Suprapubic skin (tissue), 4 donors: Measurements from ENCODE around the gene TULP4. TPM values are rescaled to one million over a fixed set of nuclear protein-coding genes. Genes with fewer than 3 reads are reported as not detected.

Source experiments
- DNase-seq, 2 donors: peaks; one replicate each; pipeline ENCODE4 v3.0.0-alpha.2; 2019; ENCODE audit warnings: low spot score in 2 of 2
- H3K27ac ChIP-seq: fragments of 200-600 bp; sonication (generic); one replicate; pipeline ENCODE4 v1.5.1; 2019
- H3K27me3 ChIP-seq: fragments of 200-600 bp; sonication (generic); one replicate; pipeline ENCODE4 v1.5.1; 2019
- H3K36me3 ChIP-seq: fragments of 200-600 bp; sonication (generic); one replicate; pipeline ENCODE4 v1.5.1; 2019
- H3K4me1 ChIP-seq: fragments of 200-600 bp; sonication (generic); one replicate; pipeline ENCODE4 v1.5.1; 2019
- H3K4me3 ChIP-seq: fragments of 200-600 bp; sonication (generic); one replicate; pipeline ENCODE4 v1.5.1; 2019; ENCODE audit warnings: mild to moderate bottlenecking
- H3K9me3 ChIP-seq: fragments of 200-600 bp; sonication (generic); one replicate; pipeline ENCODE4 v1.5.1; 2019
- EP300 ChIP-seq: sonication (generic); formaldehyde crosslinking; IDR thresholded peaks from one replicate; pipeline ENCODE4 v1.6.1; 2017; ENCODE audit warnings: antibody characterized with exemption
- POLR2A ChIP-seq, 2 donors: fragments of 450-650 bp; IDR thresholded peaks; one replicate each; pipeline ENCODE4 v1.6.1; 2017; ENCODE audit warnings: antibody characterized with exemption in 2 of 2, mild to moderate bottlenecking in 2 of 2, moderate library complexity in 2 of 2
- POLR2AphosphoS5 ChIP-seq, 3 donors: sonication (generic); formaldehyde crosslinking; IDR thresholded peaks; one replicate each; pipeline ENCODE4 v1.6.1; 2017; ENCODE audit warnings: antibody characterized with exemption in 3 of 3
- WGBS: methylation state at CpG from one replicate; pipeline ENCODE4 v1.1.5; 2018; 5-methylcytosine and 5-hydroxymethylcytosine counted together
- total RNA-seq, 4 donors: library from RNA; depleted of rRNA; stranded (reverse); fragments of >200 nt; gene quantifications; one replicate each; pipeline ENCODE4 v1.1.0, GENCODE V29; 2016
- TF ChIP-seq, protein P1 (sequence below), 2 donors: fragments of 200-600 bp in 1 of 2; fragments of 450-650 bp in 1 of 2; sonication (generic) in 1 of 2; IDR thresholded peaks; one replicate each; pipeline ENCODE4 v1.5.1; 2016 to 2019; ENCODE audit warnings: antibody characterized with exemption in 2 of 2, mild to moderate bottlenecking in 1 of 2, moderate library complexity in 1 of 2

The TULP4 gene
- total RNA-seq, 4 donors from 2014 or later = 123 to 156 (median 132) TPM

DNA sequence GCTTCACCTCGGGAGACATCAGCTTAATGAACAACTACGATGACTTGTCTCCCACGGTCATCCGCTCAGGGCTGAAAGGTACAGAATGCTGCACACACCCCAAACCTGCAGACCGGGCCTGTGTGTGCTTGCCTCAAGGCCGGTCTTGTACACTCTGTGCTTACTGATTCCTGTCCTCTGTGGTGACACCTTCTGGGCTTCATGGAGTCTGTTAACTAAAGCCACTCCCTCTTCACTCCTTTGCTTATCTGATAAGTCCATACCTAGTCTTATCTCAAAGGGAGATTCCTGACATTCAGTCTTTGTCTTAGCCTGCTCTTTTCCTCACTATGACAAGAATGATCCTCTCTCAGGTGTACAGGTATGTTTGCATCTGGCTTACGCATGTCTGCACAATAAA lies 139.9 kb downstream of the TULP4 start:
- Histone ChIP-seq H3K4me3 (no peak overlapping the region), H3K36me3 (peaks cover 27% of the 10 kb centered on the region), H3K4me1 (peaks cover 13% of the 10 kb centered on the region), H3K9me3 (no peaks in the 10 kb centered on the region), H3K27me3 (no peaks in the 10 kb centered on the region), H3K27ac (peak overlapping the region; percentile 41)
- no peak for DNase-seq
- WGBS = 48% methylated on average over 7 of the region's 7 CpGs
- TF ChIP-seq POLR2A (IDR thresholded peaks at IDR 0.05) = no peak
- no peak for TF ChIP-seq POLR2AphosphoS5 (IDR thresholded peaks at IDR 0.05)
- no peak for TF ChIP-seq EP300
- TF ChIP-seq, protein P1, sequence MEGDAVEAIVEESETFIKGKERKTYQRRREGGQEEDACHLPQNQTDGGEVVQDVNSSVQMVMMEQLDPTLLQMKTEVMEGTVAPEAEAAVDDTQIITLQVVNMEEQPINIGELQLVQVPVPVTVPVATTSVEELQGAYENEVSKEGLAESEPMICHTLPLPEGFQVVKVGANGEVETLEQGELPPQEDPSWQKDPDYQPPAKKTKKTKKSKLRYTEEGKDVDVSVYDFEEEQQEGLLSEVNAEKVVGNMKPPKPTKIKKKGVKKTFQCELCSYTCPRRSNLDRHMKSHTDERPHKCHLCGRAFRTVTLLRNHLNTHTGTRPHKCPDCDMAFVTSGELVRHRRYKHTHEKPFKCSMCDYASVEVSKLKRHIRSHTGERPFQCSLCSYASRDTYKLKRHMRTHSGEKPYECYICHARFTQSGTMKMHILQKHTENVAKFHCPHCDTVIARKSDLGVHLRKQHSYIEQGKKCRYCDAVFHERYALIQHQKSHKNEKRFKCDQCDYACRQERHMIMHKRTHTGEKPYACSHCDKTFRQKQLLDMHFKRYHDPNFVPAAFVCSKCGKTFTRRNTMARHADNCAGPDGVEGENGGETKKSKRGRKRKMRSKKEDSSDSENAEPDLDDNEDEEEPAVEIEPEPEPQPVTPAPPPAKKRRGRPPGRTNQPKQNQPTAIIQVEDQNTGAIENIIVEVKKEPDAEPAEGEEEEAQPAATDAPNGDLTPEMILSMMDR (IDR thresholded peaks at IDR 0.05) = no peak

DNA sequence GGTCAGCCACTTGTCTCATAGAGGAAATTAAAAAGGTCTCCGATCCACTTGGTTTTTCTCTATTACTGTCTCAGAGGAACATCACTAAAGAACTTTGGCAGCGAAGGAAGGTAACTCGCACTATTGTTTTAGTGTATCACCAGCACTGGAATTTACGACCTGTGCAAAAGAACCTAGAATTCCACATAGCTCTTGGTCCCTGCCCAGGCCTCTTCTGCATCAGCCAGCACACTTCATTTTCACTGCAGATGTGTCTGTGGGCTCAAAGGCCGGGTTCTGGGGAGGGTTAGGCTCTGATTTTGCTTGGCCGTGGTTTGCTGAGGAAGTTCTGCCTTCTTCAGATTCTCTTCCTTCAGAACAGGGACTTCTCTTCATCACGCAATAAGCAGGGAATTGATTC lies 144.9 kb downstream of the TULP4 start:
- Histone ChIP-seq H3K27me3 (no peaks in the 10 kb centered on the region), H3K36me3 (peaks cover 25% of the 10 kb centered on the region), H3K27ac (no peak overlapping the region), H3K9me3 (no peaks in the 10 kb centered on the region), H3K4me3 (no peak overlapping the region), H3K4me1 (peaks cover 4% of the 10 kb centered on the region)
- TF ChIP-seq EP300 = no peak
- TF ChIP-seq, protein P1 (IDR thresholded peaks at IDR 0.05) = no peak
- no peak for TF ChIP-seq POLR2A (IDR thresholded peaks at IDR 0.05)
- no peak for TF ChIP-seq POLR2AphosphoS5 (IDR thresholded peaks at IDR 0.05)
- WGBS = 92% methylated on average over 7 of the region's 7 CpGs
- DNase-seq = no peak

DNA sequence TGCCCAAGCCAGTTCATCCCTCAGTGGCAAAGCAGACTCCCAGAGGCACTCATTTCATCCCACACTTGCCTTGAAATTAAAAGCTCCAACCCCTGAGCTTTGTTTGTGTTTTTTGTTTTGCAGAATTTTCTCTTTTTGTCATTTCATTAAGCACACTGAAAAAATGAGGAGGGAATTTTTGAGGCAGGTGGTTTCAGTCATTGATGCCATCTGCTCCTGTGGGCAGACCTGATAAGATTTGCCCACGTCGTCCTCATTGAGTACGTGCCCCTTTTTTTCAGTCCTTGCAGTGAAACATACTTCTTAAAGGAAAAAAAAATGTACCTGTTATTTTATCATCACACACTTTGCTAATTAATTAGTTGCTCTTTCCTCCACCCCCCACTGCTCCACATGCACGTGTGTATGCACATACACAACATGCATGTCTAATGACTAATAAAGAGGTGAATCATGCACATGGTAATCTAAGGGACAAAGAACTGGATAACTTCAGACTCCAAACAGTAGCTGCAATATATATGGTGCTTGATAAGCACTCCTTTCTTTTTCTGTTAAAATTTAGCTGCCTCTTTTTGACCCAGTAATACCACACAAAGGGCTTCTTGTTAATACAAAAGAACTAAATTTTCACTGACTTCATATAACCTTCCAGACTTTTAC lies 145.5 kb downstream of the TULP4 start:
- H3K4me3 ChIP-seq = no peak overlapping the region
- peaks cover under 1% of the 10 kb centered on the region for H3K4me1 ChIP-seq
- H3K9me3 ChIP-seq = no peaks in the 10 kb centered on the region
- TF ChIP-seq POLR2A (IDR thresholded peaks at IDR 0.05) (no peak), EP300 (no peak), POLR2AphosphoS5 (IDR thresholded peaks at IDR 0.05) (no peak)
- TF ChIP-seq, protein P1 (IDR thresholded peaks at IDR 0.05) = no peak
- WGBS = 87% methylated on average over 4 of the region's 4 CpGs
- H3K36me3 ChIP-seq = peaks cover 20% of the 10 kb centered on the region
- H3K27me3 ChIP-seq = no peaks in the 10 kb centered on the region
- H3K27ac ChIP-seq = no peak overlapping the region
- no peak for DNase-seq

DNA sequence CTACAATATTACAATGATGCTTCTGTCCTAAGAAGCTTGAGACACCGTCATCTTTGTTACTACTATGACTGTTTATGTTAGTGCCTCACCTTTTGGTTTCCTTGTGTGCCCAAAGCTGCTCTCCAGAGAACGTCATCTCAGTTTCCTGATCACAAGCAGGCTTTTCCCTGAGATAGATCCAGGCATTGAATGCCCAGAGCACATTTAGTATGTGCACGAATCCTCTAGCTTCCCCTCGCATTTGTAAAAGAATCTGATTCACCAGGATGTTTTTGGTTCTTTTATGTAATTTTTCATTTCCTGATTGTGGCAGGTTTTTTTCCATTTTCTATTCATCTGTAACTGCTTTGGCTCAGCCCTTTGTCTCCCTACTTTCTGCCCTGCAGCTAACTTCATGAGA lies 147.5 kb downstream of the TULP4 start:
- DNase-seq = no peak
- Histone ChIP-seq H3K9me3 (no peaks in the 10 kb centered on the region), H3K27ac (no peak overlapping the region), H3K4me1 (no peaks in the 10 kb centered on the region), H3K4me3 (no peak overlapping the region), H3K27me3 (no peaks in the 10 kb centered on the region), H3K36me3 (peaks cover 31% of the 10 kb centered on the region)
- TF ChIP-seq EP300 (no peak), POLR2AphosphoS5 (IDR thresholded peaks at IDR 0.05) (no peak), POLR2A (IDR thresholded peaks at IDR 0.05) (no peak)
- TF ChIP-seq, protein P1 (IDR thresholded peaks at IDR 0.05) = no peak
- 86% methylated on average over 4 of the region's 4 CpGs for WGBS

DNA sequence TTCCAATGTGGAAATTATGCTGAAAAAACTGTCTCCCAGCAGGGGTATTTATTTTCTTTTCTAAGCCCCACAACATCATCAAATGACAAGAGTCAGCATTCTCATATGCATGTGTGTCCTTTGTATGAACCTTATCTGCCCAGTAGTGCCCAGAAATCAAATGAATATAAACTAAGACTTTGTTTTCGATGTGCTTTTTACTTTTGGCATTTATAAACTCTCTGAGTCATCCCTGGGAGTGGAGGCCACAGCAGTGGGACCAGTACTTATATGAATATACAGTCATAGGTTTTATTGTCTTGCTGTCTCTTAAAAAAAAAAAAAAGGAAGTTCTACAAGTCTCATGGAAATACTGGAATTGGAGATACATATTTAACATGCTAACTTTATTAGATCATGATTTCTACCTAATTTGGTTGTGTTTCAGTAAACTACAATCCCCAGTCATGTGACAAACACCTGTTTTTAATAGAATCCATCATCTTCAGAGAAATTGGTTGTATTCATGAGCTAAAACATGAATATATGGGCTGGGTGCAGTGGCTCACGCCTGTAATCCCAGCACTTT lies 148.4 kb downstream of the TULP4 start:
- TF ChIP-seq POLR2A (IDR thresholded peaks at IDR 0.05) (no peak), EP300 (no peak), POLR2AphosphoS5 (IDR thresholded peaks at IDR 0.05) (no peak)
- TF ChIP-seq, protein P1 (IDR thresholded peaks at IDR 0.05) = no peak
- Histone ChIP-seq H3K9me3 (no peaks in the 10 kb centered on the region), H3K4me1 (no peaks in the 10 kb centered on the region), H3K36me3 (peaks cover 35% of the 10 kb centered on the region), H3K27me3 (no peaks in the 10 kb centered on the region), H3K27ac (no peak overlapping the region), H3K4me3 (no peak overlapping the region)
- DNase-seq = no peak
- 79% methylated on average over 2 of the region's 2 CpGs for WGBS
